HG03097 (cell line): Measurements from ENCODE around the gene ARMH3.

Experiments
- ATAC-seq: cut with Tn5 transposase; IDR thresholded peaks from one replicate; pipeline ENCODE4 v1.9.1; 2021; ENCODE audit not compliant: unreplicated experiment, low FRiP score

Gene ARMH3

GRCh38 chr10:102055647-102056419, at the start of gene ARMH3:
Gene ARMH3 (minus strand): TSS chr10:102056173. CDS start chr10:102040114, 16,059 bp downstream.
- ATAC-seq: peak; percentile 89

- no peak for ATAC-seq
Observed at GRCh38 chr10:102102421-102102820, 46.4 kb upstream of the ARMH3 start.

GRCh38 chr10:102101152-102101551, 45.2 kb upstream of the ARMH3 start:
- ATAC-seq: no peak

GRCh38 chr10:102096449-102096848, 40.5 kb upstream of the ARMH3 start:
- ATAC-seq: no peak

- no peak for ATAC-seq
Observed at GRCh38 chr10:102090772-102091171, 34.8 kb upstream of the ARMH3 start.

GRCh38 chr10:102086196-102086595, 30.2 kb upstream of the ARMH3 start:
- ATAC-seq: no peak

GRCh38 chr10:102085336-102085735, 29.4 kb upstream of the ARMH3 start:
- ATAC-seq: no peak

GRCh38 chr10:102083541-102083940, 27.6 kb upstream of the ARMH3 start:
- ATAC-seq: no peak

GRCh38 chr10:102072673-102073527, 16.9 kb upstream of the ARMH3 start:
- no peak for ATAC-seq

GRCh38 chr10:102069071-102069470, 13.1 kb upstream of the ARMH3 start:
- no peak for ATAC-seq

- ATAC-seq: no peak
Observed at GRCh38 chr10:102068216-102068615, 12.2 kb upstream of the ARMH3 start.

GRCh38 chr10:102067091-102067916, 11.3 kb upstream of the ARMH3 start:
- no peak for ATAC-seq

- no peak for ATAC-seq
Observed at GRCh38 chr10:102066399-102067088, 10.6 kb upstream of the ARMH3 start.

- no peak for ATAC-seq
Observed at GRCh38 chr10:102065561-102066398, 9.8 kb upstream of the ARMH3 start.

- peak; percentile 88 for ATAC-seq
Observed at GRCh38 chr10:102064868-102065560, 9.0 kb upstream of the ARMH3 start, which contains the start of gene HPS6. Gene HPS6 (plus strand): TSS chr10:102065349. CDS start chr10:102065475, 126 bp downstream.

- no peak for ATAC-seq
Observed at GRCh38 chr10:102064503-102064867, 8.5 kb upstream of the ARMH3 start.

GRCh38 chr10:102059987-102060386, 4.0 kb upstream of the ARMH3 start:
- ATAC-seq: no peak

- peak; percentile 4 for ATAC-seq
Observed at GRCh38 chr10:102054881-102055646, 909 bp downstream of the ARMH3 start.
